Endothelial cell (in vitro differentiated cells): ENCODE measurements around the gene KCNAB1. TPM values are rescaled to one million over a fixed set of nuclear protein-coding genes. Genes with fewer than 3 reads are reported as not detected.

Experiments used
- DNase-seq: peaks from one replicate; pipeline ENCODE4 v3.0.0; 2021; ENCODE audit warnings: low spot score
- H3K27ac Mint-ChIP-seq: one replicate; pipeline ENCODE4 v1.8.0; 2021; ENCODE audit warnings: mixed read lengths, inconsistent platforms; ENCODE audit not compliant: unreplicated experiment
- H3K27me3 Mint-ChIP-seq: one replicate; pipeline ENCODE4 v1.8.0; 2021; ENCODE audit warnings: mild to moderate bottlenecking, moderate library complexity, mixed read lengths, inconsistent platforms; ENCODE audit not compliant: unreplicated experiment
- H3K36me3 Mint-ChIP-seq: one replicate; pipeline ENCODE4 v1.8.0; 2021; ENCODE audit warnings: mild to moderate bottlenecking, low read depth, mixed read lengths, inconsistent platforms; ENCODE audit not compliant: unreplicated experiment
- H3K4me1 Mint-ChIP-seq: one replicate; pipeline ENCODE4 v1.8.0; 2021; ENCODE audit warnings: mild to moderate bottlenecking, mixed read lengths, inconsistent platforms; ENCODE audit not compliant: unreplicated experiment
- H3K4me3 Mint-ChIP-seq: one replicate; pipeline ENCODE4 v1.8.0; 2021; ENCODE audit warnings: mild to moderate bottlenecking, mixed read lengths, inconsistent platforms; ENCODE audit not compliant: unreplicated experiment
- H3K9me3 Mint-ChIP-seq: one replicate; pipeline ENCODE4 v1.8.0; 2021; ENCODE audit warnings: mixed read lengths, inconsistent platforms; ENCODE audit not compliant: unreplicated experiment
- total RNA-seq: library from RNA; stranded (reverse); fragmentation: NEBNext Ultra II Directional; extraction: Animal tissue kit (Norgen Biotek cat#: 25700); gene quantifications from one replicate; pipeline ENCODE4 v1.2.1, GENCODE V29; 2021; ENCODE audit not compliant: unreplicated experiment
- TF ChIP-seq, protein P1 (sequence below): fragments of 200-600 bp; sonication (generic); IDR thresholded peaks from one replicate; pipeline ENCODE4 v1.5.0; 2021; ENCODE audit warnings: antibody characterized with exemption; ENCODE audit not compliant: unreplicated experiment

The KCNAB1 gene
- total RNA-seq, 1 donor from 2014 or later = not detected

DNA sequence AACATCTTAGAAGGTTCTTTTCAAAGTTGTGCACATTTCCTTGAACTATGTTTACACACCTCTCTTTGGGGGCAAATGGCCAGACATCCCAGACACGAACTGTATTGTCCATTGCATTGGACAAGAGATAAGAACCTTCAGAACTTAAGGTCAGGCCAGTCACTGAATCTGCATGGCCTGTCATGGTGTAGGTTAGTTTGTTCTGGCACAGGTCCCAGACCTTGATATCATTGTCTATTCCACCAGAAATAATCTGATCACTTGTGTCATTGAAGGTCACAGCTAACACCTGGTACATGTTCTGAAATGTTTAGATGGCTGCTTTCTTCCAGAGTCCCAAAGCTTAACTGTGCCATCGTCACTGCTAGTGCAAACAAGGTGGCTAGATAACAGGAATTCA lies 55.7 kb downstream of the KCNAB1 start:
- no peak for DNase-seq
- H3K27ac Mint-ChIP-seq = no peak overlapping the region
- no peaks in the 10 kb centered on the region for H3K4me1 Mint-ChIP-seq
- no peaks in the 10 kb centered on the region for H3K36me3 Mint-ChIP-seq
- H3K4me3 Mint-ChIP-seq = no peak overlapping the region
- H3K9me3 Mint-ChIP-seq = no peaks in the 10 kb centered on the region
- TF ChIP-seq, protein P1, sequence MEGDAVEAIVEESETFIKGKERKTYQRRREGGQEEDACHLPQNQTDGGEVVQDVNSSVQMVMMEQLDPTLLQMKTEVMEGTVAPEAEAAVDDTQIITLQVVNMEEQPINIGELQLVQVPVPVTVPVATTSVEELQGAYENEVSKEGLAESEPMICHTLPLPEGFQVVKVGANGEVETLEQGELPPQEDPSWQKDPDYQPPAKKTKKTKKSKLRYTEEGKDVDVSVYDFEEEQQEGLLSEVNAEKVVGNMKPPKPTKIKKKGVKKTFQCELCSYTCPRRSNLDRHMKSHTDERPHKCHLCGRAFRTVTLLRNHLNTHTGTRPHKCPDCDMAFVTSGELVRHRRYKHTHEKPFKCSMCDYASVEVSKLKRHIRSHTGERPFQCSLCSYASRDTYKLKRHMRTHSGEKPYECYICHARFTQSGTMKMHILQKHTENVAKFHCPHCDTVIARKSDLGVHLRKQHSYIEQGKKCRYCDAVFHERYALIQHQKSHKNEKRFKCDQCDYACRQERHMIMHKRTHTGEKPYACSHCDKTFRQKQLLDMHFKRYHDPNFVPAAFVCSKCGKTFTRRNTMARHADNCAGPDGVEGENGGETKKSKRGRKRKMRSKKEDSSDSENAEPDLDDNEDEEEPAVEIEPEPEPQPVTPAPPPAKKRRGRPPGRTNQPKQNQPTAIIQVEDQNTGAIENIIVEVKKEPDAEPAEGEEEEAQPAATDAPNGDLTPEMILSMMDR = no peak
- H3K27me3 Mint-ChIP-seq = peaks cover 1% of the 10 kb centered on the region

- Mint-ChIP-seq H3K4me1 (no peaks in the 10 kb centered on the region), H3K27me3 (peaks cover 1% of the 10 kb centered on the region), H3K4me3 (no peak overlapping the region), H3K27ac (no peak overlapping the region), H3K9me3 (no peaks in the 10 kb centered on the region), H3K36me3 (no peaks in the 10 kb centered on the region)
- no peak for DNase-seq
- TF ChIP-seq, protein P1 = no peak
Measured at GRCh38 chr3:156176629-156177210, 56.3 kb downstream of the KCNAB1 start.

- Mint-ChIP-seq H3K27ac (no peak overlapping the region), H3K4me3 (no peak overlapping the region), H3K27me3 (peaks cover 2% of the 10 kb centered on the region), H3K9me3 (no peaks in the 10 kb centered on the region), H3K36me3 (no peaks in the 10 kb centered on the region), H3K4me1 (no peaks in the 10 kb centered on the region)
- no peak for DNase-seq
- TF ChIP-seq, protein P1 = no peak
Measured at GRCh38 chr3:156180077-156180476, 59.7 kb downstream of the KCNAB1 start.

DNA sequence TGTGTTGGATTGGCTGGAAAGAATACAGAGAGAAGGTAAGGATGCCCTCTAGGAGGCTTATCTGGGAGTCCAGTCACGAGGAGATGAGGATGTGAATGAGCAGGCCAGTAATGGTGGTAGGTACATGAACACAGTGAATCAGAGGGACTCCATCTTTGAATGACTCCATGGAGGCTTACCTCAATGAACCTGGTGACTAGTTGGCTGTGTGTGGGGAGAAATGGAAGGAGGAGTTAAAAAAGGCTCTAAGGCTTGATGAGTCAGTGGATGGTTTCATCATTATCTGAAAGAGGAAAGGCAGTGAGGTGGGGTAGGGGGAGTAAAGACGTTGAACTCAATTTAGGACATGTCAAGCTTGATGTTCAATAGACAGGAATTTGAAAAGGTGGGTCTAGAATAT lies 61.1 kb downstream of the KCNAB1 start:
- Mint-ChIP-seq H3K27ac (no peak overlapping the region), H3K4me3 (no peak overlapping the region), H3K36me3 (no peaks in the 10 kb centered on the region), H3K4me1 (peaks cover 7% of the 10 kb centered on the region), H3K9me3 (no peaks in the 10 kb centered on the region), H3K27me3 (peaks cover 2% of the 10 kb centered on the region)
- no peak for DNase-seq
- TF ChIP-seq, protein P1 = no peak

- H3K9me3 Mint-ChIP-seq = no peaks in the 10 kb centered on the region
- no peak for DNase-seq
- H3K4me3 Mint-ChIP-seq = no peak overlapping the region
- H3K4me1 Mint-ChIP-seq = peaks cover 9% of the 10 kb centered on the region
- TF ChIP-seq, protein P1 = no peak
- H3K27ac Mint-ChIP-seq = no peak overlapping the region
- no peaks in the 10 kb centered on the region for H3K36me3 Mint-ChIP-seq
- peaks cover 3% of the 10 kb centered on the region for H3K27me3 Mint-ChIP-seq
Measured at GRCh38 chr3:156183396-156183795, 63.0 kb downstream of the KCNAB1 start.
